ENCODE results near the gene PRKD1. TPM values are rescaled to one million over a fixed set of nuclear protein-coding genes. Genes with fewer than 3 reads are reported as not detected.
"Not testable (repeated sequence)": the region's sequence is repeated elsewhere in the genome, so short reads cannot be mapped to it uniquely, and the experiment has no call there.

The PRKD1 gene
- total RNA-seq, 1 donor: 28.6 TPM

GRCh38 chr14:29788093-29788492 is 139.6 kb downstream of the PRKD1 start:
- Histone ChIP-seq H3K27ac (ENCODE audit: low read depth, low read length) (no peak overlapping the region), H3K27me3 (ENCODE audit: insufficient read depth, low read length) (no peaks in the 10 kb centered on the region), H3K4me2 (ENCODE audit: insufficient read depth, low read length) (no peak overlapping the region), H3K79me2 (ENCODE audit: insufficient read depth, low read length) (peaks cover 28% of the 10 kb centered on the region), H3K9me3 (ENCODE audit: low read depth, low read length) (no peaks in the 10 kb centered on the region), H3K4me3 (ENCODE audit: insufficient read depth, low read length) (no peak overlapping the region), H3K4me1 (ENCODE audit: insufficient read depth, low read length) (no peaks in the 10 kb centered on the region), H3K36me3 (ENCODE audit: insufficient read depth, low read length) (no peaks in the 10 kb centered on the region), H4K20me1 (ENCODE audit: insufficient read depth, low read length) (peaks cover 6% of the 10 kb centered on the region), H2AFZ (ENCODE audit: low read length) (no peak overlapping the region)
- no peak for DNase-seq (ENCODE audit: insufficient read length, low spot score, missing footprints)
- TF ChIP-seq CTCF (IDR thresholded peaks at IDR 0.05; ENCODE audit: extremely low read depth, low read depth, low read length): no peak

- Histone ChIP-seq H3K4me1 (ENCODE audit: insufficient read depth, low read length) (no peaks in the 10 kb centered on the region), H3K27ac (ENCODE audit: low read depth, low read length) (no peak overlapping the region), H3K9me3 (ENCODE audit: low read depth, low read length) (no peaks in the 10 kb centered on the region), H3K4me3 (ENCODE audit: insufficient read depth, low read length) (no peak overlapping the region), H3K79me2 (ENCODE audit: insufficient read depth, low read length) (peaks cover 13% of the 10 kb centered on the region), H3K27me3 (ENCODE audit: insufficient read depth, low read length) (no peaks in the 10 kb centered on the region), H3K4me2 (ENCODE audit: insufficient read depth, low read length) (no peak overlapping the region), H4K20me1 (ENCODE audit: insufficient read depth, low read length) (no peaks in the 10 kb centered on the region), H3K36me3 (ENCODE audit: insufficient read depth, low read length) (no peaks in the 10 kb centered on the region), H2AFZ (ENCODE audit: low read length) (no peak overlapping the region)
- no peak for DNase-seq (ENCODE audit: insufficient read length, low spot score, missing footprints)
- no peak for TF ChIP-seq CTCF (IDR thresholded peaks at IDR 0.05; ENCODE audit: extremely low read depth, low read depth, low read length)
Observed at GRCh38 chr14:29783556-29783955, 144.1 kb downstream of the PRKD1 start.

- Histone ChIP-seq H2AFZ (ENCODE audit: low read length) (no peak overlapping the region), H3K79me2 (ENCODE audit: insufficient read depth, low read length) (peaks cover 16% of the 10 kb centered on the region), H3K4me2 (ENCODE audit: insufficient read depth, low read length) (no peak overlapping the region), H3K27me3 (ENCODE audit: insufficient read depth, low read length) (no peaks in the 10 kb centered on the region), H3K4me3 (ENCODE audit: insufficient read depth, low read length) (no peak overlapping the region), H3K36me3 (ENCODE audit: insufficient read depth, low read length) (no peaks in the 10 kb centered on the region), H4K20me1 (ENCODE audit: insufficient read depth, low read length) (no peaks in the 10 kb centered on the region), H3K27ac (ENCODE audit: low read depth, low read length) (no peak overlapping the region), H3K9me3 (ENCODE audit: low read depth, low read length) (no peaks in the 10 kb centered on the region), H3K4me1 (ENCODE audit: insufficient read depth, low read length) (no peaks in the 10 kb centered on the region)
- no peak for TF ChIP-seq CTCF (IDR thresholded peaks at IDR 0.05; ENCODE audit: extremely low read depth, low read depth, low read length)
- DNase-seq (ENCODE audit: insufficient read length, low spot score, missing footprints): no peak
Observed at GRCh38 chr14:29782041-29782440, 145.6 kb downstream of the PRKD1 start.

- H3K9me3 ChIP-seq (ENCODE audit: low read depth, low read length); H2AFZ ChIP-seq (ENCODE audit: low read length); H3K27ac ChIP-seq (ENCODE audit: low read depth, low read length); H3K4me1 ChIP-seq (ENCODE audit: insufficient read depth, low read length); H4K20me1 ChIP-seq (ENCODE audit: insufficient read depth, low read length); H3K4me2 ChIP-seq (ENCODE audit: insufficient read depth, low read length); DNase-seq (ENCODE audit: insufficient read length, low spot score, missing footprints); H3K36me3 ChIP-seq (ENCODE audit: insufficient read depth, low read length); H3K4me3 ChIP-seq (ENCODE audit: insufficient read depth, low read length); H3K27me3 ChIP-seq (ENCODE audit: insufficient read depth, low read length): not testable (repeated sequence)
- peaks cover 33% of the 10 kb centered on the region for H3K79me2 ChIP-seq (ENCODE audit: insufficient read depth, low read length)
Observed at GRCh38 chr14:29777142-29777541, 150.5 kb downstream of the PRKD1 start.
